Hematopoietic multipotent progenitor cell treated with erythropoietin and hydrocortisone succinate and interleukin-3 and kit ligand, for 17 days (in vitro differentiated cells): ENCODE data around the gene GPR107.

Experiments used
- DNase-seq: peaks from one replicate; pipeline ENCODE4 v3.0.0-alpha.2; 2015; ENCODE audit warnings: low spot score

The GPR107 gene

GRCh38 chr9:130137081-130137640, 83.5 kb downstream of the GPR107 start:
- DNase-seq: no peak

- DNase-seq: no peak
Measured at GRCh38 chr9:130137641-130138081, 84.0 kb downstream of the GPR107 start.

GRCh38 chr9:130138171-130138653, 84.5 kb downstream of the GPR107 start:
- peak; percentile 54 for DNase-seq

- DNase-seq: no peak
Measured at GRCh38 chr9:130138791-130139190, 85.1 kb downstream of the GPR107 start.

- DNase-seq: no peak
Measured at GRCh38 chr9:130139251-130139650, 85.5 kb downstream of the GPR107 start.

- DNase-seq: no peak
Measured at GRCh38 chr9:130140706-130141105, 87.0 kb downstream of the GPR107 start.

- DNase-seq: no peak
Measured at GRCh38 chr9:130142056-130142455, 88.3 kb downstream of the GPR107 start.

GRCh38 chr9:130142641-130143040, 88.9 kb downstream of the GPR107 start:
- no peak for DNase-seq

- no peak for DNase-seq
Measured at GRCh38 chr9:130143279-130143893, 89.7 kb downstream of the GPR107 start.

- no peak for DNase-seq
Measured at GRCh38 chr9:130143958-130144366, 90.3 kb downstream of the GPR107 start.

- no peak for DNase-seq
Measured at GRCh38 chr9:130144703-130145102, 91.0 kb downstream of the GPR107 start.

GRCh38 chr9:130145658-130146057, 92.0 kb downstream of the GPR107 start:
- no peak for DNase-seq

- no peak for DNase-seq
Measured at GRCh38 chr9:130147198-130147597, 93.5 kb downstream of the GPR107 start.

- no peak for DNase-seq
Measured at GRCh38 chr9:130147910-130148309, 94.2 kb downstream of the GPR107 start.

- no peak for DNase-seq
Measured at GRCh38 chr9:130149031-130149430, 95.3 kb downstream of the GPR107 start.

- DNase-seq: no peak
Measured at GRCh38 chr9:130149654-130150286, 96.1 kb downstream of the GPR107 start.

- no peak for DNase-seq
Measured at GRCh38 chr9:130150779-130151382, 97.2 kb downstream of the GPR107 start.

GRCh38 chr9:130154816-130155215, 101.1 kb downstream of the GPR107 start:
- no peak for DNase-seq

GRCh38 chr9:130155647-130156046, 101.9 kb downstream of the GPR107 start:
- DNase-seq: no peak

GRCh38 chr9:130156672-130157071, 103.0 kb downstream of the GPR107 start:
- peak; percentile 32 for DNase-seq

- no peak for DNase-seq
Measured at GRCh38 chr9:130157079-130157478, 103.4 kb downstream of the GPR107 start.

- no peak for DNase-seq
Measured at GRCh38 chr9:130158001-130158400, 104.3 kb downstream of the GPR107 start.

GRCh38 chr9:130159057-130159456, 105.4 kb downstream of the GPR107 start:
- DNase-seq: no peak
